Fibroblast of the aortic adventitia (primary cell): ENCODE results near the gene MMP23B. TPM values are rescaled to one million over a fixed set of nuclear protein-coding genes. Genes with fewer than 3 reads are reported as not detected.

Experiments used
- DNase-seq: peaks from one replicate; pipeline ENCODE4 v3.0.0-alpha.2; 2010; ENCODE audit warnings: low read depth
- H3K4me3 ChIP-seq: 2 replicates; pipeline ENCODE4 v1.5.1; 2011; ENCODE audit warnings: low read depth, mild to moderate bottlenecking, control low read depth, low read length, moderate library complexity
- CTCF ChIP-seq: IDR thresholded peaks from 2 replicates; pipeline ENCODE4 v1.5.1; 2011; ENCODE audit warnings: mild to moderate bottlenecking, low read length, control low read depth, inconsistent platforms; ENCODE audit not compliant: insufficient read depth
- total RNA-seq: library from RNA; depleted of rRNA; stranded (reverse); fragments of >200 nt; gene quantifications from 2 replicates; pipeline ENCODE4 v1.2.3, GENCODE V29; 2012; ENCODE audit warnings: low replicate concordance

The MMP23B gene
- total RNA-seq, 1 donor = 13.5 TPM

GRCh38 chr1:1620433-1621139, 11.4 kb upstream of the MMP23B start:
- H3K4me3 ChIP-seq = no peak overlapping the region
- no peak for TF ChIP-seq CTCF
- DNase-seq = no peak

DNA sequence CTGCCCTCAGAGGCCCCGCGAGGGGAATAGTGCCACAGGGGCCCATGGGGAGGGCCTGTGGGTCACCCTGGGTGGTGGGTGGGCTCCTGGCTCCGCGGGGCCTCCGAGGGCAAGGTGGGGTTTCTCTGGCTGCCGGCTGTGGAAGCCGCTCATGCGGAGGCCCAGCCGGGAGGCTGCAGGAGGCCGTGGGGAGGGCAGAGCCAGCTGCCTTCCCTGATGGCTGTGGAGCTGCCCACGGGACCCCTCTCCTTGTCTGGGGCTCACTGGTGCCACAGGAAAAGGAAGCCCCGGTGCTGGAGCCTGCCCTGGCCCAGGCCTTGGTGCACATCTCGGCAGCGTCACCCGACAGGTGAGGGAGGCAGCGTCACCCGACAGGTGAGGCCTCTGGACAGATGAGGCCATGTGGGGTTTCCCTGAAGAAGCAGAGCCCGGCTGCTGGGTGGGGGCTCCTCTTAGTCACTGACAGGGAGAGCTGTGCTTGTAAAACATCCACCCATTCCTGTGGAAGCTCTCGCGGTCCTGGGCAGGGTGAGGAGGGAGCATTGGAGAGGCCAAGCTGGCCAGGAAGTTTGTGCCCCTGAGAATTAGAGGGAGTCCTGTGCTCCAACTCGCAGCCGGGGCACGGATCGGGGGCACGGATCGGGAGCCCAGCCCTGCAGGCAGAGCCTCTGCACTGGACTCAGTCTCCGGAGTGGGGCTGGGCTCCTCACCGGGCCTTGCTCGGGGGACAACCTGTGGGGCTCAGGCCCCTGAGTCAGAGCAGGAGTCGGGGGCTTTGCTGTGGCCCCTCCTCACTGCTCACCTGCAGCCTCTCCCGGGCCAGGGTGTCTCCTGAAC, 10.6 kb upstream of the MMP23B start:
- no peak for TF ChIP-seq CTCF
- no peak for DNase-seq
- H3K4me3 ChIP-seq = no peak overlapping the region

- no peak for TF ChIP-seq CTCF
- no peak overlapping the region for H3K4me3 ChIP-seq
- peak; percentile 36 for DNase-seq
These were observed 9.8 kb upstream of the MMP23B start for GRCh38 chr1:1622010-1622787.

GRCh38 chr1:1622788-1623094, 9.2 kb upstream of the MMP23B start:
- TF ChIP-seq CTCF = no peak
- no peak for DNase-seq
- H3K4me3 ChIP-seq = no peak overlapping the region

DNA sequence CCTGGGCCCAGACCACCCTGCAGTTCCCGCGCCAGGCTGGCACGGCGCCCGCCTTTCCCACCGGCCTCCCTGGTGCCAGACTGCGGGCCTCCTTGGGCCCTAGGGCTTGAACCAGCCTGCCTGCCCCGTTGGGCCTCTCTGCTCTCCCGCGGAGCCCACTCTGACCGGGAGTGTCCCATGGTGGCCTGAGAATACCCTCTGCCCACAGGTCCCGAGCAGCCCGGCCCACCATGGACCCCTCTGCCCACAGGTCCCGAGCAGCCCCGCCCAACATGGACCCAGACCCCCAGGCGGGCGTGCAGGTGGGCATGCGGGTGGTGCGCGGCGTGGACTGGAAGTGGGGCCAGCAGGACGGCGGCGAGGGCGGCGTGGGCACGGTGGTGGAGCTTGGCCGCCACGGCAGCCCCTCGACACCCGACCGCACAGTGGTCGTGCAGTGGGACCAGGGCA, 8.8 kb upstream of the MMP23B start:
- H3K4me3 ChIP-seq = no peak overlapping the region
- no peak for DNase-seq
- no peak for TF ChIP-seq CTCF

GRCh38 chr1:1623631-1624442, 8.1 kb upstream of the MMP23B start:
- no peak overlapping the region for H3K4me3 ChIP-seq
- TF ChIP-seq CTCF = no peak
- no peak for DNase-seq
